Vein endothelial cell (primary cell): ENCODE measurements around the gene SASH1. TPM values are rescaled to one million over a fixed set of nuclear protein-coding genes. Genes with fewer than 3 reads are reported as not detected.

ENCODE experiments used
- small RNA-seq: library from RNA; depleted of rRNA; stranded (forward); fragments of <200 nt; gene quantifications from one replicate; pipeline ENCODE3, GENCODE V24; 2012
- total RNA-seq: library from RNA; depleted of rRNA; stranded (reverse); fragments of >200 nt; gene quantifications from 2 replicates; pipeline ENCODE4 v1.2.3, GENCODE V29; 2012

SASH1 gene
- total RNA-seq, result 105 and 116 TPM in 2 replicates

GRCh38 chr6:148342350-148343046, at the start of gene SASH1:
TSS of gene SASH1 (plus strand) at chr6:148342838. CDS start at chr6:148343068, 230 bp downstream.

Small RNA genes within 50 kb of the gene (small RNA-seq; reads per million reads assigned to genes)
- not detected for gene SNRPEP6
